Thoracic aorta (tissue), 2 donors: ENCODE data around the gene MAP3K4. TPM values are rescaled to one million over a fixed set of nuclear protein-coding genes. Genes with fewer than 3 reads are reported as not detected.

ENCODE experiments used
- ATAC-seq: fragments of 150-250 bp; one replicate; pipeline ENCODE4 v1.8.0; 2017; ENCODE audit warnings: low read depth; ENCODE audit not compliant: insufficient number of reproducible peaks, low FRiP score
- DNase-seq: peaks from one replicate; pipeline ENCODE4 v3.0.0-alpha.2; 2020; ENCODE audit warnings: low spot score
- H3K27ac ChIP-seq, 2 donors: fragments of 200-600 bp; sonication (generic); 1 replicate in 1 of 2; 2 replicates in 1 of 2; pipeline ENCODE4 v1.5.1; 2016; ENCODE audit warnings: mild to moderate bottlenecking in 2 of 2, moderate library complexity in 2 of 2
- H3K27me3 ChIP-seq: fragments of 200-600 bp; sonication (generic); replicated peaks from 2 replicates; pipeline ENCODE4 v1.6.0; 2016; ENCODE audit warnings: mild to moderate bottlenecking; ENCODE audit not compliant: insufficient read depth
- H3K36me3 ChIP-seq: fragments of 200-600 bp; sonication (generic); one replicate; pipeline ENCODE4 v1.5.1; 2016
- H3K4me1 ChIP-seq, 2 donors: fragments of 200-600 bp; sonication (generic); 1 replicate in 1 of 2; 2 replicates in 1 of 2; pipeline versions ENCODE4 v1.5.1 to v1.6.0; 2016; ENCODE audit warnings: low read depth in 2 of 2, mild to moderate bottlenecking in 1 of 2; ENCODE audit not compliant: control insufficient read depth in 1 of 2
- H3K4me3 ChIP-seq: fragments of 200-600 bp; sonication (generic); 2 replicates; pipeline ENCODE4 v1.5.1; 2016; ENCODE audit warnings: mild to moderate bottlenecking
- H3K9me3 ChIP-seq: fragments of 200-600 bp; sonication (generic); 2 replicates; pipeline ENCODE4 v1.5.1; 2016
- total RNA-seq, 2 donors: library from RNA; depleted of rRNA; stranded (reverse); fragments of >200 nt; gene quantifications; one replicate each; pipeline versions ENCODE4 v1.1.0 to v1.2.3, GENCODE V29; 2016
- TF ChIP-seq, protein P1 (sequence below): fragments of 200-600 bp; sonication (generic); IDR thresholded peaks from one replicate; pipeline ENCODE4 v1.5.1; 2019; ENCODE audit warnings: antibody characterized with exemption

The MAP3K4 gene
- total RNA-seq, 2 donors from 2014 or later = 22.6 to 25.3 TPM

DNA sequence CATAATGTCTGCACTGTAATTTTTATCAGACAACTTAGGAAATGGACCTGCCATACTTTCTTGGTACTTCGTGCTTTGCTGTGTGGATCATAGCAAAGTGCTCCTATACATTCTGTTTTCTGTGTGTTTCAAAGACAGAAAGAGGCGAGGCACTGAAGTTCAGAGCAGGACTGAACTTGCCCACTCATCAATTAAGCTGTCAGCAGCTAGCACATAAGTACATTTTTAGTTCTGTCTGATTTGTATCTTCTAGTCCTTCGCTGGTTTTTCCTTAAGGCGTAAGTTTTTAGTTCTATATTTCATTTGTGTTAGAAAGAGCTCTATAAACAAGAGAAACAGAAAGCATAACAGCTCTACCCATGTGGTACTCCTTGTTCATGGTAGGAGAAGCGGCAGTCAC lies 42.1 kb downstream of the MAP3K4 start:
- no peak overlapping the region for H3K27ac ChIP-seq

DNA sequence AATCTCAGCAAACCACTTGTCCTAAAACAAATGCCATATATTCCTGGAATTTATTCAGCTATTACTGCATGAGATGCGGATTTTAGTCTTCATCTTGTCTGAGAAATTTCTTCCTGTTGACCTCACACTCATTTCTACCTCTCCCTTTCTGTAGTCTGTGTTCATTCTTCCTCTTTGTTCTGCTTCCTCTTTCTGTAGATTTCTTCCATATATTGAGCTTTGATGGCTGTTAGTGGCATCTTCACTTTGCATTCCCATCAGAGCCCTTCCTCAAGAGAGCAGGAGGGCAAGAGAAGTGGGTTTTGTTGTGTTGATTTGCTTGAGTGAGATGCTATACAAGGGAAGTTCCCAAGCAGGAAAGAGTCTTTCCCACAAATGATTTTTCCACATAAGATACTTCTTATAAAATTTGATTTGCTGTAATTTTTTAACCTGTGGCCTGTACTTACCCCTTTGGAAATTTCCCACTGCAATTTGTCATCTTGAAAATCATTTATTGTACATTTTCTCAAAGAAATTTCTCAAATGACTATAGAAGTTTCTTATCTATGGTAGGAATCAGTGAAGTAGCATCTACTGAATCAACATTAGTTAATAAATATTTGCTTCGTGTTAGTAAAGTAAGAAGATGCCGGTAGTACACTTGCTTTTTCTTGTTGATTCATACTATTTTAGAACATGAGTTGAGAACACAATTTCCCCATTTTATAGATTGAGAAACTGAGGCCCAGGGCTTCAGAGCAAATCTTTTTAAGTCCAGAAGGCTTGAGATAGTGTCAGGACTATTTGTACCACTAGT lies 43.8 kb downstream of the MAP3K4 start:
- Histone ChIP-seq H3K36me3 (peaks cover 2% of the 10 kb centered on the region), H3K9me3 (no peaks in the 10 kb centered on the region), H3K27me3 (no peaks in the 10 kb centered on the region), H3K4me3 (no peak overlapping the region), H3K27ac (no peak overlapping the region), H3K4me1 (peaks cover 0 to 9% of the 10 kb centered on the region in 2 donors)
- ATAC-seq = no peak
- DNase-seq = no peak
- TF ChIP-seq, protein P1, sequence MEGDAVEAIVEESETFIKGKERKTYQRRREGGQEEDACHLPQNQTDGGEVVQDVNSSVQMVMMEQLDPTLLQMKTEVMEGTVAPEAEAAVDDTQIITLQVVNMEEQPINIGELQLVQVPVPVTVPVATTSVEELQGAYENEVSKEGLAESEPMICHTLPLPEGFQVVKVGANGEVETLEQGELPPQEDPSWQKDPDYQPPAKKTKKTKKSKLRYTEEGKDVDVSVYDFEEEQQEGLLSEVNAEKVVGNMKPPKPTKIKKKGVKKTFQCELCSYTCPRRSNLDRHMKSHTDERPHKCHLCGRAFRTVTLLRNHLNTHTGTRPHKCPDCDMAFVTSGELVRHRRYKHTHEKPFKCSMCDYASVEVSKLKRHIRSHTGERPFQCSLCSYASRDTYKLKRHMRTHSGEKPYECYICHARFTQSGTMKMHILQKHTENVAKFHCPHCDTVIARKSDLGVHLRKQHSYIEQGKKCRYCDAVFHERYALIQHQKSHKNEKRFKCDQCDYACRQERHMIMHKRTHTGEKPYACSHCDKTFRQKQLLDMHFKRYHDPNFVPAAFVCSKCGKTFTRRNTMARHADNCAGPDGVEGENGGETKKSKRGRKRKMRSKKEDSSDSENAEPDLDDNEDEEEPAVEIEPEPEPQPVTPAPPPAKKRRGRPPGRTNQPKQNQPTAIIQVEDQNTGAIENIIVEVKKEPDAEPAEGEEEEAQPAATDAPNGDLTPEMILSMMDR = no peak

More for the DNA sequence above, 42.1 kb downstream of the MAP3K4 start:
- Histone ChIP-seq H3K4me1 (peaks cover 9 to 27% of the 10 kb centered on the region in 2 donors), H3K27me3 (no peaks in the 10 kb centered on the region), H3K36me3 (no peaks in the 10 kb centered on the region), H3K4me3 (no peak overlapping the region), H3K9me3 (no peaks in the 10 kb centered on the region)
- TF ChIP-seq, protein P1 = no peak
- ATAC-seq = no peak
- DNase-seq = no peak

DNA sequence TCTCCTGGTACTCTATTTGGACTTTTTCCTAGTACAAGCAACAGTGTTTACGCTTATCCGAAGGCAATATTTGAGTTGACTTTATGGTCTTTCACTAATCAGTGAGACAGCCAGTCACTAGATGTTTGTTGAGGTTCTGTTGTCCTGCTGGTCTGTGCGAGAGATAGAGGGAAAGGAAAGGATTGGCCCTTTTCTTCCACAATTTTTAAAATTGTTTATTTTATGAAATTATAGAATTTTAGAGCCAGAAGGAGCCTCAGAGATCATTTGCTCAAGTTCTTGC lies 44.4 kb downstream of the MAP3K4 start:
- TF ChIP-seq, protein P1 = no peak
- no peak for ATAC-seq
- DNase-seq = no peak
- H3K27ac ChIP-seq = no peak overlapping the region
- H3K4me1 ChIP-seq = peaks cover 0 to 7% of the 10 kb centered on the region in 2 donors
- H3K36me3 ChIP-seq = peaks cover 2% of the 10 kb centered on the region
- H3K9me3 ChIP-seq = no peaks in the 10 kb centered on the region
- H3K27me3 ChIP-seq = no peaks in the 10 kb centered on the region
- no peak overlapping the region for H3K4me3 ChIP-seq

DNA sequence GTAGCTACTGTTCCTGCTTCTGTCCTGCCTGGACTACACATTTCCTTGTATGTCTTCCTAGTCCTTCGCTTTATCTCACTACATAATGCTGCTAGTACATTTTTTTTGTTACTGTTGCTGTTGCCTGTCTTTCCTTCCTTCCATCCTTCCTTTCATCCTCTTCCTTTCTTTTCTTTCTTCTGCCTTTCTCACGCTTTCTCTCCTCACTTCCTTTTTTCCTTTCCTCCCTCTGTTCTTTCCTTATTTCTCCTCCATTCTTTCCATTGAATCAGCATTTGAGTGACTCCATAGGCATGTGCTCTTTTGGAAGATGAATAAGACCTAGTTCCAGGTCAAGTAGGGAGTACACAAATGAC lies 46.3 kb downstream of the MAP3K4 start:
- DNase-seq (no peak), ATAC-seq (no peak)
- Histone ChIP-seq H3K9me3 (no peaks in the 10 kb centered on the region), H3K4me1 (peaks cover 0 to 7% of the 10 kb centered on the region in 2 donors), H3K27me3 (no peaks in the 10 kb centered on the region), H3K27ac (no peak overlapping the region), H3K36me3 (peaks cover 2% of the 10 kb centered on the region), H3K4me3 (no peak overlapping the region)
- TF ChIP-seq, protein P1 = no peak

DNA sequence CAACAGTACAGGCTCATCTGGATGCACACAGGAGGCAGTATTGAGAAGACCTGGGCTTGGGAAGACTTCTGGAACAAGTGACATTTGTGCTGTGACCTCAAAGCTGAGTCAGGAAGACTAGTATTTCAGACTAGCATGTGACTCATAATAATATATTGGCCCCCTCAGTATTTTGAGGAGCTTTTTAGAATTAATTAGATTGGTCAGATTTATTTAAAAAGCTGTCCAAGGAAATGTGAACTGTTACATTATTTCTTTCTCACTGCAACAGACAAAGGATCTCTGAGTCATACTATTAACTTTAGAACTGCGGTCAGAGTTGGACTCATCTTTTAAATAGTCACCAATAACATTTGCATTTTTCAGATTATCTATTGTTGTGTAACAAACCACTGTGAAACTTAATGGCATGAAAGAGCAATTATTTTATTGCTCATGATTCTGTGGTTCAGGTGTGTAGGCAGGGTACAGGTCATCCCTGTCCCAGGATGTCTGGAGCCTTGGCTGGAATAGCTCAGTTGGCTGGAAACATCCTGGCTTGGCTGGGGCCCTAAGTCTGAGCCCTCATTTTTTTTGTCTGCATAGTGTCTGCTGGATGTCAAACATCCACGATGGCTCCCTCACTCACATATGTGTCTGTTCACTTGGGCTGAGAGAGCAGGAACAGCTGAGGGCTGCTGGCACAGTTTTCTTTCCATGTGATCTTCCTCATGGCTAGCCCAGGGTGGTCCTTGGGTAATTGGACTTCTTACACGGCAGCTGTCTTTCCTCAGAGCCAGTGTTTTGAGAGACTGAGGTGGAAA lies 46.9 kb downstream of the MAP3K4 start:
- Histone ChIP-seq H3K36me3 (peaks cover 2% of the 10 kb centered on the region), H3K27ac (no peak overlapping the region)
- ATAC-seq = no peak

More for the DNA sequence above, 46.9 kb downstream of the MAP3K4 start:
- H3K27me3 ChIP-seq = no peaks in the 10 kb centered on the region
- DNase-seq = no peak
- TF ChIP-seq, protein P1 = no peak
- no peaks in the 10 kb centered on the region for H3K9me3 ChIP-seq
- peaks cover 0 to 5% of the 10 kb centered on the region in 2 donors for H3K4me1 ChIP-seq
- no peak overlapping the region for H3K4me3 ChIP-seq
